Subcutaneous adipose tissue (tissue), 4 donors: Measurements from ENCODE around the gene LSAMP. TPM values are rescaled to one million over a fixed set of nuclear protein-coding genes. Genes with fewer than 3 reads are reported as not detected.

ENCODE experiments used
- total RNA-seq, 4 donors: library from RNA; depleted of rRNA; stranded (reverse); fragments of >200 nt; gene quantifications; one replicate each; pipeline ENCODE4 v1.1.0, GENCODE V29; 2016
- TF ChIP-seq, protein P1 (sequence below): fragments of 450-650 bp; IDR thresholded peaks from one replicate; pipeline ENCODE4 v1.5.1; 2016; ENCODE audit warnings: low read depth, mild to moderate bottlenecking, control low read depth, antibody characterized with exemption, moderate library complexity

Gene LSAMP
- total RNA-seq, 4 donors from 2014 or later = 0.38 to 1.7 (median 0.71) TPM

DNA sequence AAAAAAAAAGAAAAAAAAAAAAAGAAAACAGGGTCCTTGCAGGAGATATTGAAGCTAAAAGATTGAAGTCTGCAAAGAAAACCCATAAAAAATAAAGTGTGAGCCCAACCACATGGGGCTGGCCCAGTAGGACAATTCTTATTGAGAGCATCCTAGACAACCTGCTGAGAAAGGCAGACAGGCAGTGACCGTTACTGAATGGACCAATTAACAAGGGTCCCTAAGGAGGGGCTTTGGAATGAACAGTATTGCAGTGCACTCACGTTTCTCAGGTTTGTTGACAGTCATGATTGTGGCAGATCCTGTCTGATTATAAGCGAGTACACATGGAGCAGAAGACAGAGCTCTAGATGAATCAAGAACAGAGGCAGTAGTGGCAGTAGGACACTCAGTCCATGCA, 168.6 kb downstream of the LSAMP start:
- TF ChIP-seq, protein P1, sequence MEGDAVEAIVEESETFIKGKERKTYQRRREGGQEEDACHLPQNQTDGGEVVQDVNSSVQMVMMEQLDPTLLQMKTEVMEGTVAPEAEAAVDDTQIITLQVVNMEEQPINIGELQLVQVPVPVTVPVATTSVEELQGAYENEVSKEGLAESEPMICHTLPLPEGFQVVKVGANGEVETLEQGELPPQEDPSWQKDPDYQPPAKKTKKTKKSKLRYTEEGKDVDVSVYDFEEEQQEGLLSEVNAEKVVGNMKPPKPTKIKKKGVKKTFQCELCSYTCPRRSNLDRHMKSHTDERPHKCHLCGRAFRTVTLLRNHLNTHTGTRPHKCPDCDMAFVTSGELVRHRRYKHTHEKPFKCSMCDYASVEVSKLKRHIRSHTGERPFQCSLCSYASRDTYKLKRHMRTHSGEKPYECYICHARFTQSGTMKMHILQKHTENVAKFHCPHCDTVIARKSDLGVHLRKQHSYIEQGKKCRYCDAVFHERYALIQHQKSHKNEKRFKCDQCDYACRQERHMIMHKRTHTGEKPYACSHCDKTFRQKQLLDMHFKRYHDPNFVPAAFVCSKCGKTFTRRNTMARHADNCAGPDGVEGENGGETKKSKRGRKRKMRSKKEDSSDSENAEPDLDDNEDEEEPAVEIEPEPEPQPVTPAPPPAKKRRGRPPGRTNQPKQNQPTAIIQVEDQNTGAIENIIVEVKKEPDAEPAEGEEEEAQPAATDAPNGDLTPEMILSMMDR = no peak

DNA sequence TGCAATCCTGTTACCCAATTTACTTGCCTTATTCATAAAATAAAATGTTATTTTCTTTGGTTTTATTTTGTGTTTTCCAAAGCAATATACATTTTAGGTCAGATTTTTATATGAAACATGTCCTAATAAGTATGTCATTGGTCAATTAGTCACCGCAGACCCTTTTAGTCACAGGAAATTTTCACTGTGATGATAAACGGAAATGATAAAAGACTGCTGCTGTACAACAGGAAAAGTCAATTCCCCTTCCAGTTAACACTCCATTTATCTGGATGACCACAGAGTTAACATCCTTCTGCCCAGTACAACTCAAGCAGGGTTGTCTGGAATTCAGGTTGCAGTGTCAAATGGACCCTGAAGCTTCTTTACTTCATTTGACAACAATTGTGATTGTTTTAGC, 175.2 kb downstream of the LSAMP start:
- TF ChIP-seq, protein P1 = no peak

DNA sequence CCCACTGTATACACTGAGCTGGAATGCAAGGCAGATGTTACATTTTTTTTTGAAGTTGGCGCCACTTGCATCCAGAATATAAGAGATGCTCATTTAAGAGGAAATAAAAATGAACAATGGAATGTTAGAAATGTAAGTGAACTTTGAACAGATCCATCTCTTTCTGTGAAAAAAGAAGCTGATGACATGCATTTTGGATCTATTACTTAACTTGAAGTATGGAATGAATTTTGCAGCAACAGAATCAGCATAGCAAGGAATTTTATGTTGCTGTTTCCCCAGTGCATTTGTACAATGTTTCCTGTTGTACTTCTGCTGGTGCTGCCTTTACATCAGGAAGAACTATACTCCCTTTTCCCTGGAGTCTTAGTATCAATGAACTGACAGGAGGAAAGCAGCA, 178.2 kb downstream of the LSAMP start:
- TF ChIP-seq, protein P1 = no peak

DNA sequence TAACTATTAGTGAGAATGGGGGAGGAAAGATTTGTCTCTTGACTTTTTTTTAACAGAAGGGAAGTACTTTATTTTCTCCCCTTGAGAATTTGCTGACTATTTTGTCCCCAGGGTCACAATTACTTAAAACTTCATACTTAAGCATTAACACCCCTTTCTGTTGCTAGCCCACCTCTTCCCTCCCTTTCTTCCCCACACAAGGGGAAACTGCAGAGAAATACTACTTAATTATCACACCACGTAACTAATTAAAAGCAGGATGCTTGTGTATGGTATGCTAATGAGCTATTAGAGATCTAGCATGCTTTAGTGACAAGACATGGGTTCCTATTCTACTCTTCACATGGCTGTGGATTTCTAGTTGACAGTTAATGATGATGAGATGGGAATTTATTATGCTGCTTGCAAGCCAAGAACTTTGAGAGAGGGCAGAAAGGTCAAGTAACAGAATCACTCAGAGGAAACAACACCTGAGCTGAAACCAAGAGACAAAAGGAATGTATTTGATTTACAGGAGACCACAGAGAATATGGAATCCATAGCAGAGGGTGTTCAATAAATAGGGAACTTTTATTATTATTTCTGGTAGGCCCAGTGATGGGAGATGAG, 179.2 kb downstream of the LSAMP start:
- TF ChIP-seq, protein P1 = no peak

DNA sequence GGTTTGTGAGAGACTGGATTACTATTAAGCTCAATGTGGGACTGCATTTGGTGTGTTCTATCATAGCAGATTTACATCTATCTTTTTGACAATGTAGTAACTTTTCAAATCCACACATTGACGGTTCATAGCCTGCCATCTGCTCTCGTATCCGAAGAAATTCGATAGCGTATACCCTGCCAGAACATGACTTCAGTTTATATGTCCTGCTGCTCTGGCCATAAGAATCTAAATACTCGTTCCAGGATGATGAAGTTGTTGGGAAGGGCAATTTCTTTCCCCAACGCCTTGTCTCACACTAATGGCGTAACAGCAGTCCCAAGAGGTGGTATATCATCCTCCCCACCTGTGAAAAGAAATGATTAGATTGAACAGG, 180.0 kb downstream of the LSAMP start:
- TF ChIP-seq, protein P1 = no peak

DNA sequence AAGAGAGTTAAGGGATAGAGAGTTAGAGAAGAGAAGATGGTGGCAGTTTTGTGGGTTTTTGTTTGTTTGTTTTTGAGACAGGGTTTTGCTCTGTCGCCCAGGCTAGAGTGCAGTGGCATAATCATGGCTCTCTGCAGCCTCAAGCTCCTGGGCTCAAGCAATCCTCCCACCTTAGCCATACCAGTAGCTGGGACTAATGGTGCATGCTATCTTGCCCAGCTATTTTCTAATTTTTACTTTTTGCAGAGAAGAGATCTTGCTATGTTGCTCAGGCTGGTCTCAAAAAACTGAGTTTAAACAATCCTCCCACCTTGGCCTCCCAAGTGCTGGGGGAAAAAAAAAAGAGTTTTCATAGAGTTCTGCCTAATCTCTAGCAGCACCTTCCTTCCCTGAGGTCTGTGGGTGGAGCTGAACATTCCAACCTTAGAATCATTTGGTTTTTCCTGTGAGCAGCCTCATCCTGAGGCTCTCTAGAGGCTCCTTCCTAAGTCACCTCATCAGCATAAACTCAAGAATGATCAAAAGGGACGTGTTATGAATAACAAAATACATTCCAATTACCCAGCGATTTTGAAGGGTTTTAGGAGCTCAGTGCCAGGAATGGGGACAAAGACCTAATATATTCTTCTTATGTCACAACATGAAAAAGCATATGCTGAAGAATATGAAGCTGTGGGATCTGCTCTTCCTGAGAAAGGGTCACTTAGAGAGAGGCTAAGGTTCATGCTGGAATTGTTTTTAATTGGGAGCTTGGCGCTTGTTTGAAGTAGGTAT, 180.6 kb downstream of the LSAMP start:
- TF ChIP-seq, protein P1 = no peak

DNA sequence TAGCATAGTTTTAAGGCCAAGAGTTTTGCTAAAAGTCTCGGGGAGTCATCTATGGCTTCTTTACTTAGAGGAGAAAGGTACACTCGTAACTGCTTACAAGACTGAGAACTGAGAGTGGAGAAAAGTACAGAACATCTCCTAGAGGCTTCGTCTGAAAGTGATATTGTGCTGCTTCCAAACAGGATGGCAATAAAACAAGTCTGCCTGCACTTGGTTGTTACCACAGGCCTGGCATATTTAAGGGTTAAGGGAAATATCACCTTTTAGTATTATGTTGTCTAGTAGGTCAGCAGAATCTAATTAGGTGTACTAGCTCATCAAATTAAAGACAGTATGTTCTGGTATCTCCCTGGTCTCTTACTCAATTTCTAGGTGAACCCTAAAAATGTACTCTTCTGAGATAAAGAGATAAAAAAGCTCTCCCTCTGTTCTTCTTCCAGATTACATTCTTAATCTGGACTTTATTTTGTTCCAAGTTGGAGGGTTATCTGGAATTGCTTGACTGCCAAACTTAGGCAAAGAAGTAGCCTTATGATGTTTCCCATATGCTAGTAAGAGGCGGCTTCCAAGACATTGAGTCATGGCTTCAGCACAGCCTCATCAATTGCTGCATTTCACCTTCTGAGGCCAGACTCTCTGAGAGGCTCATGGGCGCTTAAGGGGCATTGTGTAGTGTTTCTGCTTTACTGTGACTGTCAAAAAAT, 181.3 kb downstream of the LSAMP start:
- TF ChIP-seq, protein P1 = no peak
